DND-41 (cell line): ENCODE data around the gene MYO5C.

Experiments
- ATAC-seq: fragments of 200-7000 bp; cut with Tn5 transposase; 3 replicates; pipeline ENCODE4 v1.9.1; 2021; ENCODE audit warnings: low read depth; ENCODE audit not compliant: insufficient read depth
- DNase-seq: peaks from one replicate; pipeline ENCODE4 v3.0.0-alpha.2; 2020
- H2AFZ ChIP-seq: 2 replicates; pipeline ENCODE4 v1.6.0; 2012; ENCODE audit warnings: low read depth, low read length
- H3K27ac ChIP-seq: 2 replicates; pipeline ENCODE4 v1.5.1; 2012; ENCODE audit warnings: low read length, inconsistent platforms
- H3K27me3 ChIP-seq: fragments of 200-600 bp; sonication (generic); 2 replicates; pipeline ENCODE4 v1.6.0; 2012; ENCODE audit warnings: low read length, mild to moderate bottlenecking, inconsistent platforms; ENCODE audit not compliant: insufficient read depth, poor library complexity
- H3K36me3 ChIP-seq: 2 replicates; pipeline ENCODE4 v1.5.1; 2012; ENCODE audit warnings: low read length, inconsistent platforms; ENCODE audit not compliant: insufficient read depth
- H3K4me1 ChIP-seq: 2 replicates; pipeline ENCODE4 v1.5.1; 2012; ENCODE audit warnings: mild to moderate bottlenecking, low read length; ENCODE audit not compliant: insufficient read depth
- H3K4me2 ChIP-seq: 2 replicates; pipeline ENCODE4 v1.6.0; 2012; ENCODE audit warnings: mild to moderate bottlenecking, moderate library complexity, low read length, inconsistent platforms; ENCODE audit not compliant: insufficient read depth
- H3K4me3 ChIP-seq, 2 experiments: fragments of 200-600 bp in 1 of 2; shearing (Covaris generic) in 1 of 2; 2 replicates each; pipeline ENCODE4 v1.5.1; 2012 to 2016; ENCODE audit warnings: inconsistent platforms in 2 of 2, low read length in 2 of 2, mild to moderate bottlenecking in 2 of 2, low read depth in 1 of 2, moderate library complexity in 1 of 2
- H3K79me2 ChIP-seq: 2 replicates; pipeline ENCODE4 v1.6.0; 2012; ENCODE audit warnings: low read length, inconsistent platforms; ENCODE audit not compliant: insufficient read depth
- H3K9ac ChIP-seq: 2 replicates; pipeline ENCODE4 v1.6.0; 2012; ENCODE audit warnings: low read depth, mild to moderate bottlenecking, inconsistent platforms, low read length, moderate library complexity
- H3K9me3 ChIP-seq: 2 replicates; pipeline ENCODE4 v1.5.1; 2012; ENCODE audit warnings: low read length, moderate library complexity, mild to moderate bottlenecking, inconsistent platforms; ENCODE audit not compliant: insufficient read depth, severe bottlenecking
- H4K20me1 ChIP-seq: 2 replicates; pipeline ENCODE4 v1.6.0; 2012; ENCODE audit warnings: low read length; ENCODE audit not compliant: insufficient read depth
- CTCF ChIP-seq: IDR thresholded peaks from 2 replicates; pipeline ENCODE4 v1.5.1; 2012; ENCODE audit warnings: borderline replicate concordance, low read length, moderate library complexity, mild to moderate bottlenecking; ENCODE audit not compliant: poor library complexity, severe bottlenecking; ENCODE audit errors: extremely low read depth
- EZH2 ChIP-seq: IDR thresholded peaks from 3 replicates; pipeline ENCODE4 v1.6.1; 2012; ENCODE audit warnings: borderline replicate concordance, low read depth, mild to moderate bottlenecking, moderate library complexity, low read length, inconsistent platforms; ENCODE audit not compliant: severe bottlenecking

MYO5C gene

GRCh38 chr15:52151353-52151752, 144.3 kb downstream of the MYO5C start:
- H3K36me3 ChIP-seq: peaks cover 12% of the 10 kb centered on the region
- H3K4me3 ChIP-seq: no peak overlapping the region
- TF ChIP-seq CTCF: no peak
- H2AFZ ChIP-seq: no peak overlapping the region
- H4K20me1 ChIP-seq: peaks cover 9% of the 10 kb centered on the region; the same call in 1 of the 2 replicates
- H3K4me2 ChIP-seq: no peak overlapping the region
- DNase-seq (no peak), ATAC-seq (no peak)
- no peaks in the 10 kb centered on the region for H3K9me3 ChIP-seq
- no peaks in the 10 kb centered on the region for H3K79me2 ChIP-seq
- no peak overlapping the region for H3K9ac ChIP-seq
- no peak overlapping the region for H3K27ac ChIP-seq
- H3K27me3 ChIP-seq: no peaks in the 10 kb centered on the region
- H3K4me1 ChIP-seq: no peaks in the 10 kb centered on the region

- Histone ChIP-seq H3K4me1 (no peaks in the 10 kb centered on the region), H3K36me3 (peaks cover 12% of the 10 kb centered on the region), H4K20me1 (peaks cover 9% of the 10 kb centered on the region; the same call in 1 of the 2 replicates), H3K4me3 (no peak overlapping the region), H3K4me2 (no peak overlapping the region), H2AFZ (no peak overlapping the region), H3K9ac (no peak overlapping the region), H3K27me3 (no peaks in the 10 kb centered on the region), H3K9me3 (no peaks in the 10 kb centered on the region), H3K27ac (no peak overlapping the region), H3K79me2 (no peaks in the 10 kb centered on the region)
- no peak for DNase-seq
- no peak for TF ChIP-seq EZH2
- TF ChIP-seq CTCF: no peak
- no peak for ATAC-seq
These were observed 144.7 kb downstream of the MYO5C start for GRCh38 chr15:52150871-52151270.

GRCh38 chr15:52150043-52150825, 145.4 kb downstream of the MYO5C start:
- H3K27me3 ChIP-seq: no peaks in the 10 kb centered on the region
- H3K9ac ChIP-seq: no peak overlapping the region
- H3K4me3 ChIP-seq: no peak overlapping the region
- H3K4me1 ChIP-seq: no peaks in the 10 kb centered on the region
- no peaks in the 10 kb centered on the region for H3K79me2 ChIP-seq
- ATAC-seq: no peak
- no peaks in the 10 kb centered on the region for H3K9me3 ChIP-seq
- DNase-seq: no peak
- peaks cover 12% of the 10 kb centered on the region for H3K36me3 ChIP-seq
- no peak overlapping the region for H3K4me2 ChIP-seq
- no peak for TF ChIP-seq CTCF
- no peak for TF ChIP-seq EZH2
- peaks cover 9% of the 10 kb centered on the region; the same call in 1 of the 2 replicates for H4K20me1 ChIP-seq
- no peak overlapping the region for H2AFZ ChIP-seq
- H3K27ac ChIP-seq: no peak overlapping the region
